ENCODE data around the gene SLC6A13. TPM values are rescaled to one million over a fixed set of nuclear protein-coding genes. Genes with fewer than 3 reads are reported as not detected.

Gene SLC6A13
- total and polyA plus RNA-seq, 2 experiments from 2014 or later = 3.8 to 5.9 TPM

DNA sequence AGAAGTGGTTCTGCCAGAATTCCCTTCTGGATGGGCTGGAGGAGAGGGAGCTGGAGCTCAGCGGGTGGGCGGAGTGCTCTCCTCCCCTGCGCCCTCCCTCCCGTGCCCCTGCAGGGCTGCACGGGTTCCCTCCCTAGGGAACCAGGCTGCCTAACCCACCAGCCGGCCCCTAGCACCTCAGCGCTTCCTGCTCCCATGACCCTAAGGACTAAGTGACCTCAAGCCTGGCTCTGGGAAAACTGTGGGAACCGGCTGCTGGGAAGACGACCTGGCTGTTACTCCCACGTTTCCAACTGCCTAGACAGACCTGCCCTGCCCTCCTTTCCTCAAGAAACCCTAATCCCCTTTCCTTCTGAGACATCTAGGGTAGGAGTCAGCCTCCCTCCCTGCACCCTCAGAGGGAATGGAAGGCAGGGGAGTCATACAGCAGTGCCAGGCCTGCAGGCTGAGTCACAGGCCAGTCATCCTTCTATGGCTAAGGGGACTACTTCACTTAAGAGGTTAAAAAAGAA lies 80.2 kb downstream of the SLC6A13 start:
- H3K27ac ChIP-seq = no peak overlapping the region

DNA sequence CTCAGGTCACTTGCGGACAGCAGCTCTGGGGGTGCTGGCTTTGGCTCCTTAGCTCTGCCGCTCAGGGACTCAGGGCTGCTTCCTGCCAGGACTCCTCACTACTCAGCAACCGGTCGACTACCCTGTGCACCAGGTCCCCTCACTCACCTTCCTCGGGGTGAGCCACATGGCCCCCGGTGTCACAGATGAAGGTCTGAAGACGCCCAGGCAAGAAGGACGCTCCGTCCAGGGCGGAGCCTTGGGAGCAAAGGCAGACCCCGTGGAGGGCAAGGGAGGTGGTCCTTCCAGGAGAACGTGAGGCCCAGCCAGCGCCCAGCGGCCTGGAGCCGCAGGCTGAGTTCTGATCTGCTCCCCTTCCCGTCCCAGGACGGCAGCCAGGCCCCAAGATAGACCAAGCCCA lies 80.7 kb downstream of the SLC6A13 start:
- WGBS (ENCODE audit: low lambda C conversion rate, missing lambda C conversion rate) = 87% methylated on average over 17 of the region's 17 CpGs
- Histone ChIP-seq H3K4me2 (no peak overlapping the region), H2AFZ (no peak overlapping the region), H3K36me3 (replicated peaks; ENCODE audit: insufficient read depth, low read depth) (no peaks in the 10 kb centered on the region), H3K9me3 (ENCODE audit: low read depth) (no peaks in the 10 kb centered on the region), H3K79me2 (no peaks in the 10 kb centered on the region), H3K27me3 (no peaks in the 10 kb centered on the region), H3K4me3 (no peak overlapping the region), H3K4me1 (ENCODE audit: insufficient read depth) (no peaks in the 10 kb centered on the region), H4K20me1 (ENCODE audit: insufficient read depth, poor library complexity, severe bottlenecking) (no peaks in the 10 kb centered on the region), H3K27ac (no peak overlapping the region), H3K9me2 (replicated peaks; ENCODE audit: insufficient read depth) (no peaks in the 10 kb centered on the region)
- DNase-seq (ENCODE audit: low spot score) = no peak
- TF ChIP-seq CTCF (IDR thresholded peaks at IDR 0.05; ENCODE audit: poor library complexity) (no peak), EZH2 (IDR thresholded peaks at IDR 0.05; ENCODE audit: borderline replicate concordance) (no peak), EZH2phosphoT487 (IDR thresholded peaks at IDR 0.05; ENCODE audit: low read depth, severe bottlenecking, unreplicated experiment) (no peak)

More for the DNA sequence above, 80.2 kb downstream of the SLC6A13 start:
- no peak overlapping the region for H3K4me2 ChIP-seq
- DNase-seq (ENCODE audit: low spot score) = no peak
- no peak overlapping the region for H3K4me3 ChIP-seq
- WGBS (ENCODE audit: low lambda C conversion rate, missing lambda C conversion rate) = 63% methylated on average over 10 of the region's 10 CpGs
- no peak overlapping the region for H2AFZ ChIP-seq
- H3K4me1 ChIP-seq (ENCODE audit: insufficient read depth) = no peaks in the 10 kb centered on the region
- no peak for TF ChIP-seq EZH2 (IDR thresholded peaks at IDR 0.05; ENCODE audit: borderline replicate concordance)
- no peak for TF ChIP-seq CTCF (IDR thresholded peaks at IDR 0.05; ENCODE audit: poor library complexity)
- TF ChIP-seq EZH2phosphoT487 (IDR thresholded peaks at IDR 0.05; ENCODE audit: low read depth, severe bottlenecking, unreplicated experiment) = no peak
- no peaks in the 10 kb centered on the region for H3K27me3 ChIP-seq
- no peaks in the 10 kb centered on the region for H4K20me1 ChIP-seq (ENCODE audit: insufficient read depth, poor library complexity, severe bottlenecking)
- H3K9me3 ChIP-seq (ENCODE audit: low read depth) = no peaks in the 10 kb centered on the region
- no peaks in the 10 kb centered on the region for H3K36me3 ChIP-seq (replicated peaks; ENCODE audit: insufficient read depth, low read depth)
- H3K9me2 ChIP-seq (replicated peaks; ENCODE audit: insufficient read depth) = no peaks in the 10 kb centered on the region
- no peaks in the 10 kb centered on the region for H3K79me2 ChIP-seq

DNA sequence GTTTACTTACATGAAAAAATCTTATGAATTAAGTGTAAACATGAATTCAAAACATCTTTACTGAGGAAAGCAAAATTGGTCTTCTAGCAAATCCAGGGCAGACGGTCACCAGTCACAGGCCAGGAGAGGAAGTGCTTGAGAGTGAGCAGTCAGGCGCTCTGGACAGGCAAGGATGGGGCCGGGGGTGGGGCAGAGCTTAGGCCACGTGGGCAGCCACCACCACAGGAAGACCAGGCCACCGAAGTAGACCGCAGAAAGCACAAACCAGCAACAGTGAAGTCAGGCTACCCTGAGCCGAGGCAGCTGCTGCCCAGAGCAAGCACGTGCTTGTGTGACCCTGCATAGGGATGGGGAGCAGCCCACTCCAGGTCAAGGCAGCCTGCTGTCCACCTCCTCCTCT lies 82.2 kb downstream of the SLC6A13 start:
- no peak for TF ChIP-seq EZH2phosphoT487 (IDR thresholded peaks at IDR 0.05; ENCODE audit: low read depth, severe bottlenecking, unreplicated experiment)
- TF ChIP-seq CTCF (IDR thresholded peaks at IDR 0.05; ENCODE audit: poor library complexity) = no peak
- TF ChIP-seq EZH2 (IDR thresholded peaks at IDR 0.05; ENCODE audit: borderline replicate concordance) = no peak
- no peaks in the 10 kb centered on the region for H3K79me2 ChIP-seq
- H3K27ac ChIP-seq = no peak overlapping the region
- H3K36me3 ChIP-seq (replicated peaks; ENCODE audit: insufficient read depth, low read depth) = no peaks in the 10 kb centered on the region
- no peaks in the 10 kb centered on the region for H3K9me3 ChIP-seq (ENCODE audit: low read depth)
- no peaks in the 10 kb centered on the region for H3K9me2 ChIP-seq (replicated peaks; ENCODE audit: insufficient read depth)
- H3K4me2 ChIP-seq = no peak overlapping the region
- H3K27me3 ChIP-seq = no peaks in the 10 kb centered on the region
- H2AFZ ChIP-seq = no peak overlapping the region
- H4K20me1 ChIP-seq (ENCODE audit: insufficient read depth, poor library complexity, severe bottlenecking) = no peaks in the 10 kb centered on the region
- 77% methylated on average over 8 of the region's 8 CpGs for WGBS (ENCODE audit: low lambda C conversion rate, missing lambda C conversion rate)
- H3K4me1 ChIP-seq (ENCODE audit: insufficient read depth) = no peaks in the 10 kb centered on the region
- H3K4me3 ChIP-seq = no peak overlapping the region
- no peak for DNase-seq (ENCODE audit: low spot score)

DNA sequence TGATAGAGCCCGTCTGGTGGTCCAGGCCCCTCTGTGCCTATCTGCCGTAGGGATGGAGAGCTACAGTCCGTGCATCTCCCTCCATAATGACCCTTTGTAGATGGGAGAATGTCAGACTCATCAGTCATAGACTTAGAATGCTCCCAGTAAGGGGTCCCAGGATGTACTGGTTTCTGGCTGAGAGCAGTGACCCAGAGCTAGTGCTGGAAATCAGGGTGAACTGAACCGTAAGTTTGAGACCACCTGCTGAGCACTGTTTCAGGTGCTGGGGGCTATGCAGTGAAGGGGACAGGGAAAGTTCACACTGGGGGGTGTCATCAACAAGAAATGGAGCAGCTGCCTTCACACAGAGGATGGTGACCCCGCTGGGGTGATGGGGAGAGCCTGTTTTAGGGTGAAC lies 82.8 kb downstream of the SLC6A13 start:
- no peaks in the 10 kb centered on the region for H3K36me3 ChIP-seq (replicated peaks; ENCODE audit: insufficient read depth, low read depth)
- WGBS (ENCODE audit: low lambda C conversion rate, missing lambda C conversion rate) = 93% methylated on average over 5 of the region's 5 CpGs
- no peaks in the 10 kb centered on the region for H3K9me3 ChIP-seq (ENCODE audit: low read depth)
- H3K4me3 ChIP-seq = no peak overlapping the region
- H3K27me3 ChIP-seq = no peaks in the 10 kb centered on the region
- H3K9me2 ChIP-seq (replicated peaks; ENCODE audit: insufficient read depth) = no peaks in the 10 kb centered on the region
- no peak for DNase-seq (ENCODE audit: low spot score)
- no peaks in the 10 kb centered on the region for H3K79me2 ChIP-seq
- no peak overlapping the region for H2AFZ ChIP-seq
- no peaks in the 10 kb centered on the region for H3K4me1 ChIP-seq (ENCODE audit: insufficient read depth)
- no peaks in the 10 kb centered on the region for H4K20me1 ChIP-seq (ENCODE audit: insufficient read depth, poor library complexity, severe bottlenecking)
- H3K4me2 ChIP-seq = no peak overlapping the region
- TF ChIP-seq EZH2 (IDR thresholded peaks at IDR 0.05; ENCODE audit: borderline replicate concordance) (no peak), EZH2phosphoT487 (IDR thresholded peaks at IDR 0.05; ENCODE audit: low read depth, severe bottlenecking, unreplicated experiment) (no peak), CTCF (IDR thresholded peaks at IDR 0.05; ENCODE audit: poor library complexity) (no peak)
- no peak overlapping the region for H3K27ac ChIP-seq
